Measurements from ENCODE around the gene AGAP1. TPM values are rescaled to one million over a fixed set of nuclear protein-coding genes. Genes with fewer than 3 reads are reported as not detected.

The AGAP1 gene
- total RNA-seq, 1 donor from 2014 or later: 21.1 TPM

GRCh38 chr2:235498946-235499812 lies 5.3 kb downstream of the AGAP1 start:
- H3K4me1 ChIP-seq: peaks cover 42% of the 10 kb centered on the region
- H3K4me3 ChIP-seq: no peak overlapping the region
- intact Hi-C loops (cut with DNase I): no loop called here
- TF ChIP-seq POLR2A (IDR thresholded peaks at IDR 0.05) (no peak), POLR2AphosphoS5 (IDR thresholded peaks at IDR 0.05; ENCODE audit: insufficient read depth in 1 of 2, low read depth in 1 of 2) (no peak), CTCF (IDR thresholded peaks at IDR 0.05) (no peak)
- no peak overlapping the region for H3K27ac ChIP-seq
- no peaks in the 10 kb centered on the region for H3K27me3 ChIP-seq
- DNase-seq (ENCODE audit: extremely low spot score in 2 of 2): no peak
- no peaks in the 10 kb centered on the region for H3K9me3 ChIP-seq
- H3K36me3 ChIP-seq: no peaks in the 10 kb centered on the region

- TF ChIP-seq POLR2A (IDR thresholded peaks at IDR 0.05) (no peak), CTCF (IDR thresholded peaks at IDR 0.05) (no peak), POLR2AphosphoS5 (IDR thresholded peaks at IDR 0.05; ENCODE audit: insufficient read depth in 1 of 2, low read depth in 1 of 2) (no peak)
- Histone ChIP-seq H3K36me3 (no peaks in the 10 kb centered on the region), H3K4me1 (peaks cover 39% of the 10 kb centered on the region), H3K4me3 (no peak overlapping the region), H3K9me3 (no peaks in the 10 kb centered on the region), H3K27ac (no peak overlapping the region), H3K27me3 (no peaks in the 10 kb centered on the region)
- intact Hi-C loops (cut with DNase I): no loop called here
- no peak for DNase-seq (ENCODE audit: extremely low spot score in 2 of 2)
These were observed 6.4 kb downstream of the AGAP1 start for GRCh38 chr2:235500110-235500760.

- no peak for DNase-seq (ENCODE audit: extremely low spot score in 2 of 2)
- Histone ChIP-seq H3K27ac (no peak overlapping the region), H3K4me1 (peaks cover 31% of the 10 kb centered on the region), H3K4me3 (no peak overlapping the region), H3K9me3 (no peaks in the 10 kb centered on the region), H3K36me3 (no peaks in the 10 kb centered on the region), H3K27me3 (no peaks in the 10 kb centered on the region)
- no peak for TF ChIP-seq POLR2A (IDR thresholded peaks at IDR 0.05)
- TF ChIP-seq CTCF (IDR thresholded peaks at IDR 0.05): no peak
- TF ChIP-seq POLR2AphosphoS5 (IDR thresholded peaks at IDR 0.05; ENCODE audit: insufficient read depth in 1 of 2, low read depth in 1 of 2): no peak
- intact Hi-C loops (cut with DNase I): no loop called here
These were observed 7.2 kb downstream of the AGAP1 start for GRCh38 chr2:235500761-235501672.

GRCh38 chr2:235501673-235502031 lies 7.8 kb downstream of the AGAP1 start:
- Histone ChIP-seq H3K4me3 (no peak overlapping the region), H3K27me3 (no peaks in the 10 kb centered on the region), H3K27ac (no peak overlapping the region), H3K9me3 (no peaks in the 10 kb centered on the region), H3K36me3 (no peaks in the 10 kb centered on the region), H3K4me1 (peaks cover 26% of the 10 kb centered on the region)
- intact Hi-C loops (cut with DNase I): no loop called here
- no peak for DNase-seq (ENCODE audit: extremely low spot score in 2 of 2)
- TF ChIP-seq POLR2A (IDR thresholded peaks at IDR 0.05): no peak
- no peak for TF ChIP-seq POLR2AphosphoS5 (IDR thresholded peaks at IDR 0.05; ENCODE audit: insufficient read depth in 1 of 2, low read depth in 1 of 2)
- TF ChIP-seq CTCF (IDR thresholded peaks at IDR 0.05): no peak

Measured in vagina (tissue), 2 donors.